ENCODE results near the gene MRPL19.

MRPL19 gene

DNA sequence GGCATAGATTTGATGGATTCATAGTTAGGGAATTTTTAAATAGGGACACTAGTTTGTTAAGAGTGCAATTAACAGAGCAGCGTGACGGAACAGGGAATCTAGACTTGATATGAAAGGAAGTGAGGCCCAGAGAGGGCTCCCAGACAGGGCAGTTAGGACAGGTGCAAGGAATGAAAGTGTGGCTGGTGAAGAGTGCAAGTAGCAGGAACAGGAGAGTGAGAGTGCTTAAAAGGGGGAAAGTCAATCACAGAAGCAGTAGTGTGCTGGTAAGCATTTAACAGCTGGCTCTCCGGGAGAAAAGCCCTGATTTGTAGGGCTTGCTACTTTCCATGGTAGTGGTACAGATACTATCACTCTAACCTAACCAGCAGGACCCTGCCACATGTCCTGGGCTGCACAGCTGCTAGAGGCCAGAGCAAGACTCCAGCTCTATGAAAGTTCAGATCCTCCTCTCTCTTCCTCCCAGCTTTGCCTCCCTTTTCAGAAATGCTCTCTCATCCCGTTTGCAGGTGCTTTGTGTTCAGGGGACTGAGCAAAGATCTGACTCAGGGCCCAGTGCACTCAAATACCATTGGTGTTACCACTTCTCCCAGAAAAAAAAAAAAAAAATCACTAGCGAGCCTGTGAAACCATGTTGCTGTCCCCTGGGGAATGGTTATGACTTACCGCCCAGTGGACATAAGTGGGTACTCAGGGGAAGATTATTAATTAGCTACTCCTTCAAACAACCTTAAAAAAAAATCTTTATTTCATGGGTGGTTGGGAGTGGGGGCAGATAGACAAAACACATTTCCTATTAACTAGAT, 82.2 kb downstream of the MRPL19 start:
- TF ChIP-seq, protein P1, sequence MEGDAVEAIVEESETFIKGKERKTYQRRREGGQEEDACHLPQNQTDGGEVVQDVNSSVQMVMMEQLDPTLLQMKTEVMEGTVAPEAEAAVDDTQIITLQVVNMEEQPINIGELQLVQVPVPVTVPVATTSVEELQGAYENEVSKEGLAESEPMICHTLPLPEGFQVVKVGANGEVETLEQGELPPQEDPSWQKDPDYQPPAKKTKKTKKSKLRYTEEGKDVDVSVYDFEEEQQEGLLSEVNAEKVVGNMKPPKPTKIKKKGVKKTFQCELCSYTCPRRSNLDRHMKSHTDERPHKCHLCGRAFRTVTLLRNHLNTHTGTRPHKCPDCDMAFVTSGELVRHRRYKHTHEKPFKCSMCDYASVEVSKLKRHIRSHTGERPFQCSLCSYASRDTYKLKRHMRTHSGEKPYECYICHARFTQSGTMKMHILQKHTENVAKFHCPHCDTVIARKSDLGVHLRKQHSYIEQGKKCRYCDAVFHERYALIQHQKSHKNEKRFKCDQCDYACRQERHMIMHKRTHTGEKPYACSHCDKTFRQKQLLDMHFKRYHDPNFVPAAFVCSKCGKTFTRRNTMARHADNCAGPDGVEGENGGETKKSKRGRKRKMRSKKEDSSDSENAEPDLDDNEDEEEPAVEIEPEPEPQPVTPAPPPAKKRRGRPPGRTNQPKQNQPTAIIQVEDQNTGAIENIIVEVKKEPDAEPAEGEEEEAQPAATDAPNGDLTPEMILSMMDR (IDR thresholded peaks at IDR 0.05; ENCODE audit: borderline replicate concordance, control extremely low read depth, extremely low read depth, insufficient read depth, missing control alignments): no peak
- DNase-seq (ENCODE audit: low spot score): no peak
- in situ Hi-C loops (cut with MboI; ENCODE audit: low sequenced_read_pairs, unreplicated experiment): no loop called here

DNA sequence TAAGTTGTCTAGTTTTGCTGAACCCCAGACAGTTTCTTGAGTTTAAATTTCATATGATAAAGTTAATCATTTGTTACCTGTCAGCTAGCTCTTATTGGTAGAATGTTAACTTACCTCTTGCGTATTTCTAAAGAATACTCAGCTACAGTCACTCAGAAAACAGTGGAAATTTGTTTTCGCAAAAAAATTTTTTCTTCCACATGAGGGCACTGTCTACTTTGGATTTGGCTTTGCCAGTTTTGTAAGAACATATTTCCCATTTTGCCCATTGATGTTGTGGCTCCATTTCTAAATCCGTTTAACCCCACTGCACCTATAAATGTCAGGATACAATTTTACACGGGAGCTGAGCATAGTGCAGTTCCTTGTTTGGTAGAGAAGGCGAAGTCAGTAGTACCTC, 83.3 kb downstream of the MRPL19 start:
- DNase-seq (ENCODE audit: low spot score): no peak
- TF ChIP-seq, protein P1 (IDR thresholded peaks at IDR 0.05; ENCODE audit: borderline replicate concordance, control extremely low read depth, extremely low read depth, insufficient read depth, missing control alignments): no peak
- in situ Hi-C loops (cut with MboI; ENCODE audit: low sequenced_read_pairs, unreplicated experiment): no loop called here

DNA sequence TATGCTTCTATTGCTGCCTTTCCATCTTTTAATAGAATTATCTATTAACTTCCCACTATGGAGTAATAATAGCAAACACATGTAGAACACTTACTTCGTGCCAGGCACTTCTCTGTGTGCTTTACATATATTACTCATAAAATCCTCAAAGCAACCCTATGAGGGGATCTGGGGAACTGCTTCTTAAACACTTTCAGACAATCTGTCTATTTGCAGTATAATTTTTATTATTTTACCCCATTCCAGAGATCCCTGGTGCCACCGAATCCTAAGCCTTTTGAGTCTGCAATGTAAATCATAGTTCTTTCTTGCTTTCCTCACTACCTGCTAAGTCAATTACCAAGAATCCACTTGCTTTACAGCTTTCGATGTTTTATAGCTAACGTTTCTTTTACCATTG, 89.7 kb downstream of the MRPL19 start:
- DNase-seq (ENCODE audit: low spot score): no peak
- TF ChIP-seq, protein P1 (IDR thresholded peaks at IDR 0.05; ENCODE audit: borderline replicate concordance, control extremely low read depth, extremely low read depth, insufficient read depth, missing control alignments): no peak
- in situ Hi-C loops (cut with MboI; ENCODE audit: low sequenced_read_pairs, unreplicated experiment): no loop called here

DNA sequence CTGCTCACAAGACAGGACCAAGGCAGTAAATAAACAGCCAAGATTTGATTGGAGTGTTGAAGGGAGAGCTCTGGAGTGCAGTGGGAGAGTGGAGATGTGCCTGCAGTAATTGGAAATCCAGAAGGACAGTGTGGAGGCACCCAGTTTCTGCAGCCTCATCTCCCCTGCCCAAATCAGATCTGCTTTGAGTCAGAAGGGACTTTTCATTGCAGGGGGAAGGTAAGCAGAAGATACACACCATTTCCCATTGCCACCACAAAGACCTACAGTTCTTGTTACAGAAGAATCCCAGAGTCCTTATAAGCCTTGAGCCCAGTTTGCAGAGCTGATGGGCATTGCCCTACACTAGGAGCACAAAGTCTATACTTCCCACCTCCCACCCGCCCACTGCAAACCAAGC, 91.4 kb downstream of the MRPL19 start:
- no peak for DNase-seq (ENCODE audit: low spot score)
- TF ChIP-seq, protein P1 (IDR thresholded peaks at IDR 0.05; ENCODE audit: borderline replicate concordance, control extremely low read depth, extremely low read depth, insufficient read depth, missing control alignments): no peak
- in situ Hi-C loops (cut with MboI; ENCODE audit: low sequenced_read_pairs, unreplicated experiment): no loop called here
